Measurements from ENCODE around the gene TLNRD1.

TLNRD1 gene

DNA sequence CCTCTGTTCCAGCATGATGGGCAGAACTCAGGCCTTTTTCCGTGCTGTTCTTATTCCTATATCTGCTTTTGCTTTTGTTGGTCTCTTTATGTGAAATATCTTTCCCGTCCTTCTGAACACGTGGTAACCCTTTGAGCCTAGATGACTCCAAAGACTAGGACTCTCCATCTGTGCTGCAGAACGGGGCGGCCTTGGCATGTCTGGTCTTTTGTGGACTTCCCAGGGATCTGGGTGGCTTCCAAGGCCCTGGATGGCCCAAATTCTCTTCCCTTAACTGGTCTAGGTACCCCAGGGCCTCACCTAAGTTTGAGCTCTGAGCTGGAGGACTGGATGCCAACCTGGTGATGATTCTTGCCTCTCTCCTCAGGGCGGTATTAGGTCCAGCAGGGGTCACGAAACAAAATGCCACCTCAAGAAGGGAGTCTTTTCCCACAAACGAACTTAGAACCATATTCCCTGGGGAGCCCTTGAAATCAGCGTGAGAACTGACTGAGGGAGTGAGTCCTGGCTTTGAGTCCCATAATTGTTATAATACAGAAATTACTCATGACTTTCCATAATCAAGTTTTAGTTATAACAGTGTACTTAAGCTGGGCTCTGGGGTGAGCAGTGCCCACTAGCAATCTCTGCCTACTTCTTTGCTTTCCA, 13.8 kb downstream of the TLNRD1 start:
- H3K27ac ChIP-seq (replicated peaks), result no peak overlapping the region
- H3K4me3 ChIP-seq (replicated peaks; ENCODE audit: insufficient read depth, low read length), result no peak overlapping the region
- DNase-seq (ENCODE audit: low read depth in 1 of 2, low spot score in 1 of 2), result no peak
- no peaks in the 10 kb centered on the region for H3K27me3 ChIP-seq (ENCODE audit: insufficient read depth, poor library complexity, severe bottlenecking)
- TF ChIP-seq, protein P1, sequence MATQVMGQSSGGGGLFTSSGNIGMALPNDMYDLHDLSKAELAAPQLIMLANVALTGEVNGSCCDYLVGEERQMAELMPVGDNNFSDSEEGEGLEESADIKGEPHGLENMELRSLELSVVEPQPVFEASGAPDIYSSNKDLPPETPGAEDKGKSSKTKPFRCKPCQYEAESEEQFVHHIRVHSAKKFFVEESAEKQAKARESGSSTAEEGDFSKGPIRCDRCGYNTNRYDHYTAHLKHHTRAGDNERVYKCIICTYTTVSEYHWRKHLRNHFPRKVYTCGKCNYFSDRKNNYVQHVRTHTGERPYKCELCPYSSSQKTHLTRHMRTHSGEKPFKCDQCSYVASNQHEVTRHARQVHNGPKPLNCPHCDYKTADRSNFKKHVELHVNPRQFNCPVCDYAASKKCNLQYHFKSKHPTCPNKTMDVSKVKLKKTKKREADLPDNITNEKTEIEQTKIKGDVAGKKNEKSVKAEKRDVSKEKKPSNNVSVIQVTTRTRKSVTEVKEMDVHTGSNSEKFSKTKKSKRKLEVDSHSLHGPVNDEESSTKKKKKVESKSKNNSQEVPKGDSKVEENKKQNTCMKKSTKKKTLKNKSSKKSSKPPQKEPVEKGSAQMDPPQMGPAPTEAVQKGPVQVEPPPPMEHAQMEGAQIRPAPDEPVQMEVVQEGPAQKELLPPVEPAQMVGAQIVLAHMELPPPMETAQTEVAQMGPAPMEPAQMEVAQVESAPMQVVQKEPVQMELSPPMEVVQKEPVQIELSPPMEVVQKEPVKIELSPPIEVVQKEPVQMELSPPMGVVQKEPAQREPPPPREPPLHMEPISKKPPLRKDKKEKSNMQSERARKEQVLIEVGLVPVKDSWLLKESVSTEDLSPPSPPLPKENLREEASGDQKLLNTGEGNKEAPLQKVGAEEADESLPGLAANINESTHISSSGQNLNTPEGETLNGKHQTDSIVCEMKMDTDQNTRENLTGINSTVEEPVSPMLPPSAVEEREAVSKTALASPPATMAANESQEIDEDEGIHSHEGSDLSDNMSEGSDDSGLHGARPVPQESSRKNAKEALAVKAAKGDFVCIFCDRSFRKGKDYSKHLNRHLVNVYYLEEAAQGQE (IDR thresholded peaks at IDR 0.05; ENCODE audit: insufficient replicate concordance, low read depth), result no peak
- no peak for TF ChIP-seq SPI1 (IDR thresholded peaks at IDR 0.05; ENCODE audit: borderline replicate concordance, low read depth)
- no peak for TF ChIP-seq GABPA (IDR thresholded peaks at IDR 0.05; ENCODE audit: low read depth)
- no peak for TF ChIP-seq POLR2AphosphoS5 (IDR thresholded peaks at IDR 0.05; ENCODE audit: low read depth)
- TF ChIP-seq, protein P2, sequence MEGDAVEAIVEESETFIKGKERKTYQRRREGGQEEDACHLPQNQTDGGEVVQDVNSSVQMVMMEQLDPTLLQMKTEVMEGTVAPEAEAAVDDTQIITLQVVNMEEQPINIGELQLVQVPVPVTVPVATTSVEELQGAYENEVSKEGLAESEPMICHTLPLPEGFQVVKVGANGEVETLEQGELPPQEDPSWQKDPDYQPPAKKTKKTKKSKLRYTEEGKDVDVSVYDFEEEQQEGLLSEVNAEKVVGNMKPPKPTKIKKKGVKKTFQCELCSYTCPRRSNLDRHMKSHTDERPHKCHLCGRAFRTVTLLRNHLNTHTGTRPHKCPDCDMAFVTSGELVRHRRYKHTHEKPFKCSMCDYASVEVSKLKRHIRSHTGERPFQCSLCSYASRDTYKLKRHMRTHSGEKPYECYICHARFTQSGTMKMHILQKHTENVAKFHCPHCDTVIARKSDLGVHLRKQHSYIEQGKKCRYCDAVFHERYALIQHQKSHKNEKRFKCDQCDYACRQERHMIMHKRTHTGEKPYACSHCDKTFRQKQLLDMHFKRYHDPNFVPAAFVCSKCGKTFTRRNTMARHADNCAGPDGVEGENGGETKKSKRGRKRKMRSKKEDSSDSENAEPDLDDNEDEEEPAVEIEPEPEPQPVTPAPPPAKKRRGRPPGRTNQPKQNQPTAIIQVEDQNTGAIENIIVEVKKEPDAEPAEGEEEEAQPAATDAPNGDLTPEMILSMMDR (IDR thresholded peaks at IDR 0.05; ENCODE audit: insufficient read depth, low read length), result no peak

DNA sequence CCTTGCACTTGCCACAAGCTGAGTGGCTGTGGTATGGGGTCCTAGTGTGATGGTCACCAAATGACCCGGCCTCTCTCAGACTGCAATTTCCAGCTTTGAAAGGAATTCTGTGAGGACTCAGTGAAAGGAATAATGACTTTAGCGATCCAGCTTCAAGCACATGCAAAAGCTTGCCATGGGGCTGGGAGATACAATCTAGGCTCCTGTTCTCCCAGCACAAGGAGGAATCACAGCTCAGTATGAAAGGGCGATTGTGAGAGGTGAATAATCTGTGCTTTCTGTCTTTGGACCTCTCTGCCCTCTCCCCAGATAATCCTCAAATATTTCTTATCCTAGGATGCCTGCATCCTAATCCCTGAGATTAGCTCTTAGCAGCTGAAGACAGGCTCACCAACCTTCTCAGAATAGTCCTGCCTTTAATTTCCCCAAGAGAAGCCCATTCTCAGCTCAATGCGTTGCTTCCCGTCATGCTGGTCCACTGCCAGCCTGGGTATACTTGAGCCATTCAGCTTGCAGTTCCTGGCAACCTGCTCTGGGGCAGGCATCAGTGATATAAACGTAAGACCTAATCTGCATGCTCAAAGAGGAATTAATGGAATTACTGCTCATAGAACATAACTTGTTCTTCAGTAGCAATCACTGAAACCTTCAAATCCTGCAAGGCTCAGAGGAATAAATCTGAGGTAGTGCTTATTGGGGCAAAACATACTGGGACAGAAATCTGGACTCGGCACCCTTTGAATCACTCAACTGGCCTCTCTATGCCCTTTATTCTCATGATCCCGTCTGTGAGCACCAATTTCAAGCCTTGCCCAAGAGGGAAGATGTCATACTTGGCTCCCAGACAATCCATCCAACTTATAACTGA, 15.1 kb downstream of the TLNRD1 start:
- TF ChIP-seq GABPA (IDR thresholded peaks at IDR 0.05; ENCODE audit: low read depth) (no peak), POLR2AphosphoS5 (IDR thresholded peaks at IDR 0.05; ENCODE audit: low read depth) (no peak), SPI1 (IDR thresholded peaks at IDR 0.05; ENCODE audit: borderline replicate concordance, low read depth) (no peak)
- TF ChIP-seq, protein P2 (IDR thresholded peaks at IDR 0.05; ENCODE audit: insufficient read depth, low read length), result no peak
- TF ChIP-seq, protein P1 (IDR thresholded peaks at IDR 0.05; ENCODE audit: insufficient replicate concordance, low read depth), result no peak
- Histone ChIP-seq H3K4me3 (replicated peaks; ENCODE audit: insufficient read depth, low read length) (no peak overlapping the region), H3K27me3 (ENCODE audit: insufficient read depth, poor library complexity, severe bottlenecking) (no peaks in the 10 kb centered on the region), H3K27ac (replicated peaks) (no peak overlapping the region)
- no peak for DNase-seq (ENCODE audit: low read depth in 1 of 2, low spot score in 1 of 2)

DNA sequence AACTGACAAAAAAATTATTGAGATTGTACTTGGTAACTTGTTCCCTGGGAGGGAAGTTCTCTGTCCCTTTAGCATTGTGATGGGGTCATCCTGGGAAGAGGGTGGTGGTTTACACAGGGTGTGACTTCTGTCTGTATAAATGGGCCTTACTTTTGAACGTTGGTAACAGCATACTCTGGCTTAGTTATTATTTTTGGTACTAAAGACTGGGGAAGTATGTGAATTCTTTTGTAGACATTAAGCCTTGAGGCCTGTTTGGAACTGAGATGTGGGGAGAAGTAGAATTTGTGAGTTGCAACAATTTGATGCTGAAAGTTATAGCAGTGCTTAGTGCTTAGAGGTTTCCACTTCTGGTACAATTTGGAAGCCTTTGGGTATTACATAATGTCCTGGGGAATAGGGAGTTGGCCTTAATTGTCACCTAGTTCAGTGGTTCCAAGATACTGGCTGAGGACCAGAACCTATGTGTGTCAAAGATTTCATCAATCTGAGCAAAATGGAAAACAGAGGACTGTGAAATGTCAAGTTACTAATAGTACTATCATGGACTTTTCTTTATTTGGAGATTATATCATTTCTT, 15.9 kb downstream of the TLNRD1 start:
- no peak for DNase-seq (ENCODE audit: low read depth in 1 of 2, low spot score in 1 of 2)
- no peak for TF ChIP-seq GABPA (IDR thresholded peaks at IDR 0.05; ENCODE audit: low read depth)
- TF ChIP-seq SPI1 (IDR thresholded peaks at IDR 0.05; ENCODE audit: borderline replicate concordance, low read depth), result no peak
- TF ChIP-seq, protein P1 (IDR thresholded peaks at IDR 0.05; ENCODE audit: insufficient replicate concordance, low read depth), result no peak
- TF ChIP-seq, protein P2 (IDR thresholded peaks at IDR 0.05; ENCODE audit: insufficient read depth, low read length), result no peak
- TF ChIP-seq POLR2AphosphoS5 (IDR thresholded peaks at IDR 0.05; ENCODE audit: low read depth), result no peak
- Histone ChIP-seq H3K4me3 (replicated peaks; ENCODE audit: insufficient read depth, low read length) (no peak overlapping the region), H3K27ac (replicated peaks) (no peak overlapping the region), H3K27me3 (ENCODE audit: insufficient read depth, poor library complexity, severe bottlenecking) (no peaks in the 10 kb centered on the region)
